HCT116 (cell line): ENCODE data around the gene GABRG2. TPM values are rescaled to one million over a fixed set of nuclear protein-coding genes. Genes with fewer than 3 reads are reported as not detected.

Source experiments
- ATAC-seq: fragments of 200-7000 bp; cut with Tn5 transposase; 2 replicates; pipeline ENCODE4 v1.9.1; 2020; ENCODE audit warnings: mild to moderate bottlenecking, moderate library complexity
- BruUV-seq: library from RNA; stranded (reverse); fragments of 400-500 nt; replicated peaks from 2 replicates; lab custom pipeline; 2021; lab: Mats Ljungman, UMichigan
- CTCF ChIA-PET: fragments of 300-600 bp; sonication (Branson Sonifier 250); formaldehyde crosslinking; loops from one replicate; lab custom pipeline; 2021; ENCODE audit warnings: antibody characterized with exemption; lab: Charles Lee
- POLR2A ChIA-PET: fragments of 300-600, 350-600 bp; sonication (Branson Sonifier 250); formaldehyde crosslinking; loops from one replicate; lab custom pipeline; 2021; ENCODE audit warnings: antibody characterized with exemption; lab: Charles Lee
- RAD21 ChIA-PET, 2 experiments: fragments of 300-600 bp; sonication (Branson Sonifier 250); formaldehyde crosslinking; loops; one replicate each; lab custom pipeline; 2023; ENCODE audit warnings: low total read pairs in 2 of 2; ENCODE audit not compliant: uncharacterized antibody in 2 of 2, unreplicated experiment in 2 of 2, low non-redundant PET in 1 of 2; lab: Charles Lee
- DNase-seq: peaks from one replicate; pipeline ENCODE4 v3.0.0-alpha.2; 2010; ENCODE audit warnings: low read depth, low spot score
- H2AFZ ChIP-seq: fragments of 200-600 bp; shearing (Covaris generic), sonication (generic); 2 replicates; pipeline ENCODE4 v1.6.1; 2017; ENCODE audit warnings: low read depth, mixed run types, mixed read lengths, antibody characterized with exemption, low read length; ENCODE audit not compliant: poor library complexity, severe bottlenecking
- H3K27ac ChIP-seq: 2 replicates; pipeline ENCODE4 v1.5.1; 2012; ENCODE audit warnings: low read depth, low read length
- H3K27me3 ChIP-seq: fragments of 200-600 bp; sonication (generic); 2 replicates; pipeline ENCODE4 v1.6.1; 2016; ENCODE audit warnings: mixed run types, low read length, mixed read lengths; ENCODE audit not compliant: insufficient read depth
- H3K36me3 ChIP-seq, 2 experiments: fragments of 200-500 bp in 1 of 2; fragments of 200-600 bp in 1 of 2; sonication (Bioruptor generic) in 1 of 2; sonication (generic) in 1 of 2; 2 replicates each; pipeline versions ENCODE4 v1.5.1 to v1.6.1; 2014 to 2016; ENCODE audit warnings: low read length in 2 of 2, inconsistent platforms in 1 of 2, mixed read lengths in 1 of 2, mixed run types in 1 of 2; ENCODE audit not compliant: insufficient read depth in 2 of 2, control insufficient read depth in 1 of 2
- H3K4me1 ChIP-seq, 2 experiments: fragments of 200-600 bp in 1 of 2; sonication (generic) in 1 of 2; 2 replicates each; pipeline versions ENCODE4 v1.5.1 to v1.6.1; 2012 to 2017; ENCODE audit warnings: low read length in 2 of 2, inconsistent platforms in 1 of 2, mild to moderate bottlenecking in 1 of 2, mixed read lengths in 1 of 2, mixed run types in 1 of 2, moderate library complexity in 1 of 2; ENCODE audit not compliant: insufficient read depth in 2 of 2, control insufficient read depth in 1 of 2
- H3K4me2 ChIP-seq: fragments of 200-600 bp; sonication (generic); 2 replicates; pipeline ENCODE4 v1.6.1; 2017; ENCODE audit warnings: mixed run types, low read length, mixed read lengths
- H3K4me3 ChIP-seq, 2 experiments: fragments of 200-600 bp in 1 of 2; sonication (generic) in 1 of 2; replicated peaks in 1 of 2; 2 replicates each; pipeline ENCODE4 v1.5.1; 2011 to 2016; ENCODE audit warnings: low read length in 2 of 2, control low read depth in 1 of 2, low read depth in 1 of 2, mild to moderate bottlenecking in 1 of 2, mixed read lengths in 1 of 2, mixed run types in 1 of 2
- H3K79me2 ChIP-seq: fragments of 200-600 bp; sonication (generic); 2 replicates; pipeline ENCODE4 v1.6.1; 2017; ENCODE audit warnings: mild to moderate bottlenecking, mixed run types, low read length, moderate library complexity, mixed read lengths; ENCODE audit not compliant: insufficient read depth
- H3K9ac ChIP-seq: fragments of 200-600 bp; sonication (generic); 2 replicates; pipeline ENCODE4 v1.6.1; 2016; ENCODE audit warnings: low read length, mixed read lengths
- H3K9me2 ChIP-seq: fragments of 200-600 bp; sonication (generic), shearing (Covaris generic); 2 replicates; pipeline ENCODE4 v1.6.1; 2017; ENCODE audit warnings: mixed run types, mild to moderate bottlenecking, moderate library complexity; ENCODE audit not compliant: insufficient read depth
- H3K9me3 ChIP-seq, 2 experiments: fragments of 200-500 bp in 1 of 2; fragments of 200-600 bp in 1 of 2; sonication (Bioruptor generic) in 1 of 2; sonication (generic) in 1 of 2; 2 replicates each; pipeline ENCODE4 v1.6.1; 2014 to 2017; ENCODE audit warnings: low read length in 2 of 2, mixed read lengths in 2 of 2, inconsistent platforms in 1 of 2, low read depth in 1 of 2, mild to moderate bottlenecking in 1 of 2, mixed run types in 1 of 2, moderate library complexity in 1 of 2; ENCODE audit not compliant: control insufficient read depth in 1 of 2, insufficient read depth in 1 of 2
- H4K20me1 ChIP-seq: fragments of 200-600 bp; sonication (generic), shearing (Covaris generic); 2 replicates; pipeline ENCODE4 v1.6.1; 2017; ENCODE audit warnings: mixed run types, mild to moderate bottlenecking, moderate library complexity; ENCODE audit not compliant: insufficient read depth
- CBX3 ChIP-seq: IDR thresholded peaks from 2 replicates; pipeline ENCODE4 v1.6.1; 2012; ENCODE audit warnings: low read depth
- CEBPB ChIP-seq: IDR thresholded peaks from 2 replicates; pipeline ENCODE4 v1.6.1; 2012; ENCODE audit warnings: low read depth
- ELF1 ChIP-seq: IDR thresholded peaks from 2 replicates; pipeline ENCODE4 v1.6.1; 2012; ENCODE audit warnings: low read depth, borderline replicate concordance
- EZH2 ChIP-seq: fragments of 200-600 bp; sonication (generic); IDR thresholded peaks from 2 replicates; pipeline ENCODE4 v1.6.1; 2017; ENCODE audit warnings: antibody characterized with exemption, mixed run types
- EZH2phosphoT487 ChIP-seq: fragments of 200-600 bp; IDR thresholded peaks from 2 replicates; pipeline ENCODE4 v1.6.1; 2018; ENCODE audit warnings: antibody characterized with exemption, borderline replicate concordance
- FOSL1 ChIP-seq: IDR thresholded peaks from 2 replicates; pipeline ENCODE4 v1.6.1; 2012; ENCODE audit warnings: low read depth
- JUND ChIP-seq: IDR thresholded peaks from 2 replicates; pipeline ENCODE4 v1.6.1; 2012
- POLR2A ChIP-seq: IDR thresholded peaks from 2 replicates; pipeline ENCODE4 v1.7.0; 2011; ENCODE audit warnings: borderline replicate concordance; ENCODE audit not compliant: insufficient read depth, insufficient read length; ENCODE audit errors: extremely low read depth
- RAD21 ChIP-seq: IDR thresholded peaks from 2 replicates; pipeline ENCODE4 v1.6.1; 2012; ENCODE audit warnings: low read depth, mild to moderate bottlenecking
- SP1 ChIP-seq: IDR thresholded peaks from 2 replicates; pipeline ENCODE4 v1.6.1; 2012; ENCODE audit warnings: low read depth
- SRF ChIP-seq: IDR thresholded peaks from 2 replicates; pipeline ENCODE4 v1.6.1; 2012; ENCODE audit warnings: low read depth
- ZNF274 ChIP-seq: fragments of 200-500 bp; sonication (Bioruptor generic); IDR thresholded peaks from 2 replicates; pipeline ENCODE4 v1.6.1; 2014; ENCODE audit warnings: mild to moderate bottlenecking, low read depth, low read length, inconsistent platforms
- intact Hi-C: fragments of 100-400 bp; cut with micrococcal nuclease; formaldehyde crosslinking; loops from 2 replicates; pipeline ENCODE4 v1.10.0; 2022
- total RNA-seq: library from RNA; stranded (reverse); gene quantifications from one replicate; pipeline ENCODE4 v1.2.1, GENCODE V29; 2021; ENCODE audit not compliant: unreplicated experiment
- TF ChIP-seq, protein P1 (sequence below): IDR thresholded peaks from 2 replicates; pipeline ENCODE4 v1.6.1; 2011; ENCODE audit warnings: mild to moderate bottlenecking, low read length, moderate library complexity; ENCODE audit not compliant: insufficient replicate concordance; ENCODE audit errors: extremely low read depth
- TF ChIP-seq, protein P2 (sequence below): IDR thresholded peaks from 2 replicates; pipeline ENCODE4 v1.6.1; 2012
- TF ChIP-seq, protein P3 (sequence below): IDR thresholded peaks from 2 replicates; pipeline ENCODE4 v1.6.1; 2012

The GABRG2 gene
- total RNA-seq, 1 experiment from 2014 or later, result 5.8 TPM

DNA sequence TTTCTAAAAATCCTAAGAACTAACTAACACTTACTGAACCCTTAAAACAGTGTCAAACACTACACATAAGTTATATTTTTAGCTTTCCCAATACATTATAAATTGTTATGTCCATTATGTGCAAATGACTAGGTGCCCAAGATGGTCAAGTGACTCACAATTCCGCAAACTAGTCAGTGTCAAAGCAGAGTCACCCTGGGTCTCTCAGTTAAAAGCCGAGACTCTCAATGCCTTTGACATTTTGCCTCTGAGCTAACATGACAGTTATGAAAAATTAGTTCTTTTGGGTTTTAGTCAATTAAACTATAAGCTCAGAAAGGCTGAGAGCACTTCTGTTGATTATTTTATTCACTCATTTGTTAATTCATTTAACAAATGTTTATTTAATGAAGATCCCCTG lies 42.3 kb upstream of the GABRG2 start:
- DNase-seq (no peak), ATAC-seq (no peak)
- Histone ChIP-seq H3K27me3 (no peaks in the 10 kb centered on the region), H3K9me2 (no peaks in the 10 kb centered on the region), H3K4me3 (no peak overlapping the region), H3K4me1 (no peaks in the 10 kb centered on the region), H3K9ac (no peak overlapping the region), H3K9me3 (peaks cover 3 to 4% of the 10 kb centered on the region in 2 experiments; a peak in 1 of 4 replicates), H3K36me3 (no peaks in the 10 kb centered on the region), H3K27ac (no peak overlapping the region), H4K20me1 (no peaks in the 10 kb centered on the region), H2AFZ (no peak overlapping the region), H3K4me2 (no peak overlapping the region), H3K79me2 (no peaks in the 10 kb centered on the region)
- POLR2A ChIA-PET, result no interaction called here
- CTCF ChIA-PET, result no interaction called here
- RAD21 ChIA-PET, result no interaction called here
- no TSS peak for BruUV-seq
- intact Hi-C loops, result no loop called here
- TF ChIP-seq FOSL1 (no peak), SP1 (no peak), ELF1 (no peak), POLR2A (no peak), ZNF274 (no peak), SRF (no peak), CBX3 (no peak), CEBPB (no peak), EZH2phosphoT487 (no peak), RAD21 (no peak), EZH2 (no peak), JUND (no peak)
- TF ChIP-seq, protein P1, sequence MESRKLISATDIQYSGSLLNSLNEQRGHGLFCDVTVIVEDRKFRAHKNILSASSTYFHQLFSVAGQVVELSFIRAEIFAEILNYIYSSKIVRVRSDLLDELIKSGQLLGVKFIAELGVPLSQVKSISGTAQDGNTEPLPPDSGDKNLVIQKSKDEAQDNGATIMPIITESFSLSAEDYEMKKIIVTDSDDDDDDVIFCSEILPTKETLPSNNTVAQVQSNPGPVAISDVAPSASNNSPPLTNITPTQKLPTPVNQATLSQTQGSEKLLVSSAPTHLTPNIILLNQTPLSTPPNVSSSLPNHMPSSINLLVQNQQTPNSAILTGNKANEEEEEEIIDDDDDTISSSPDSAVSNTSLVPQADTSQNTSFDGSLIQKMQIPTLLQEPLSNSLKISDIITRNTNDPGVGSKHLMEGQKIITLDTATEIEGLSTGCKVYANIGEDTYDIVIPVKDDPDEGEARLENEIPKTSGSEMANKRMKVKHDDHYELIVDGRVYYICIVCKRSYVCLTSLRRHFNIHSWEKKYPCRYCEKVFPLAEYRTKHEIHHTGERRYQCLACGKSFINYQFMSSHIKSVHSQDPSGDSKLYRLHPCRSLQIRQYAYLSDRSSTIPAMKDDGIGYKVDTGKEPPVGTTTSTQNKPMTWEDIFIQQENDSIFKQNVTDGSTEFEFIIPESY, result no peak
- TF ChIP-seq, protein P2, sequence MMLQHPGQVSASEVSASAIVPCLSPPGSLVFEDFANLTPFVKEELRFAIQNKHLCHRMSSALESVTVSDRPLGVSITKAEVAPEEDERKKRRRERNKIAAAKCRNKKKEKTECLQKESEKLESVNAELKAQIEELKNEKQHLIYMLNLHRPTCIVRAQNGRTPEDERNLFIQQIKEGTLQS, result no peak
- TF ChIP-seq, protein P3, sequence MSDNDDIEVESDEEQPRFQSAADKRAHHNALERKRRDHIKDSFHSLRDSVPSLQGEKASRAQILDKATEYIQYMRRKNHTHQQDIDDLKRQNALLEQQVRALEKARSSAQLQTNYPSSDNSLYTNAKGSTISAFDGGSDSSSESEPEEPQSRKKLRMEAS, result no peak
- TF ChIP-seq, all 23 proteins: peak for 0
